ENCODE results near the gene ARL15. TPM values are rescaled to one million over a fixed set of nuclear protein-coding genes. Genes with fewer than 3 reads are reported as not detected.

Gene ARL15
- total and polyA plus RNA-seq, 9 of the 15 experiments (the other 6 are each of a cell fraction or from before 2014, with no cell fraction given): 18.5 to 80.4 (median 57.0) TPM

DNA sequence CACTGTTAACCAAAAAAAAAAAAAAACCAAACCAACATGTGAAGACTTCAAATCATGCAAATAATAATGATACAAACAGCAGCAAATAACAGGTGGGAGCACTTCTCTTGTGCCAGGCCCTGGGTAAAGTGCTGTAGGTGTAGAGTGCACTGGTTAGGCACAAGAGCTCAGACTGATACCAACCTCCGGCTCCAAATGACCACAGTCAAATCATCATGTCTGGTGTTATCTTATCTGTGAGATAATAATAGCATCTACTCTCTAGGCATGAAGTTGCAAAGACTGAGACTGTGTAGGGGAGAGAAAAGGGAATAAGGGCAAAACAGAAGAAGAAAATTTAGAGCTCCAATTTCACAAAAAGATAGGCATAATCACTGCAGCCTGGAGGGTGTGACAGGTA is 159.5 kb downstream of the ARL15 start:
- ChIA-PET POLR2A (interaction anchor here (0.7 to 1.0 kb wide), 2 partner anchors 16 to 662 kb away, joined by 3 to 4 read pairs; no protein-coding TSS in a partner anchor), CTCF (ENCODE audit: low intra/inter-chr PET ratio) (no interaction called here)
- H3K4me3 ChIP-seq: no peak overlapping the region
- H4K20me1 ChIP-seq (replicated peaks; ENCODE audit: control insufficient read depth, insufficient read depth, low read length): 0 out of 2 replicates have a peak, but pooled peaks cover 6% of the 10 kb centered on the region
- H3K4me1 ChIP-seq (replicated peaks in 1 of 2; ENCODE audit: control insufficient read depth in 2 of 2, insufficient read depth in 2 of 2, low read length in 2 of 2): no peaks in the 10 kb centered on the region; a peak in 1 of 5 replicates
- 36% methylated on average over 1 of the region's 1 CpG for WGBS (ENCODE audit: insufficient coverage, low coverage, missing lambda C conversion rate)
- FAIRE-seq: no peak
- in situ Hi-C loops (cut with MboI): loop anchor here (10.0 kb wide), 1 partner anchor 154 kb away; no protein-coding TSS in a partner anchor
- no peaks in the 10 kb centered on the region for H3K9me3 ChIP-seq (replicated peaks; ENCODE audit: control insufficient read depth, insufficient read depth, low read depth, low read length)
- TF ChIP-seq SPI1 (IDR thresholded peaks at IDR 0.05; ENCODE audit: borderline replicate concordance, low read depth, low read length) (no peak), SRSF7 (optimal IDR thresholded peaks at IDR 0.05; ENCODE audit: low read depth, low read length) (no peak), MBD2 (IDR thresholded peaks at IDR 0.05; ENCODE audit: borderline replicate concordance, low read depth) (no peak), ESRRA (IDR thresholded peaks at IDR 0.05; ENCODE audit: borderline replicate concordance, low read depth) (no peak), PML (IDR thresholded peaks at IDR 0.05; ENCODE audit: low read length) (no peak)
- TF ChIP-seq, protein P1, sequence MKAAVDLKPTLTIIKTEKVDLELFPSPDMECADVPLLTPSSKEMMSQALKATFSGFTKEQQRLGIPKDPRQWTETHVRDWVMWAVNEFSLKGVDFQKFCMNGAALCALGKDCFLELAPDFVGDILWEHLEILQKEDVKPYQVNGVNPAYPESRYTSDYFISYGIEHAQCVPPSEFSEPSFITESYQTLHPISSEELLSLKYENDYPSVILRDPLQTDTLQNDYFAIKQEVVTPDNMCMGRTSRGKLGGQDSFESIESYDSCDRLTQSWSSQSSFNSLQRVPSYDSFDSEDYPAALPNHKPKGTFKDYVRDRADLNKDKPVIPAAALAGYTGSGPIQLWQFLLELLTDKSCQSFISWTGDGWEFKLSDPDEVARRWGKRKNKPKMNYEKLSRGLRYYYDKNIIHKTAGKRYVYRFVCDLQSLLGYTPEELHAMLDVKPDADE (conservative IDR thresholded peaks at IDR 0.05; ENCODE audit: control insufficient read depth, low read depth, low read length): no peak
- no peak overlapping the region for H3K27ac ChIP-seq (ENCODE audit: extremely low read depth, low read depth, low read length)
- peaks cover 27% of the 10 kb centered on the region; the same call in 2 of the 3 replicates for H3K79me2 ChIP-seq (ENCODE audit: control insufficient read depth, insufficient read depth, low read length)
- no peak overlapping the region for H3K9ac ChIP-seq (ENCODE audit: insufficient read depth in 1 of 2, low read depth in 2 of 2, low read length in 2 of 2)
- intact Hi-C loops (cut with micrococcal nuclease): no loop called here
- no peak overlapping the region for H2AFZ ChIP-seq (ENCODE audit: low read depth, low read length)
- peaks cover 12% of the 10 kb centered on the region for H3K36me3 ChIP-seq (ENCODE audit: control insufficient read depth, insufficient read depth, low read length)
- no peaks in the 10 kb centered on the region for H3K27me3 ChIP-seq (ENCODE audit: control insufficient read depth in 2 of 2, insufficient read depth in 2 of 2, low read length in 2 of 2)
- no TSS peak for BruUV-seq (replicated peaks)
- no peak overlapping the region for H3K4me2 ChIP-seq (ENCODE audit: insufficient read depth, low read length)
- ATAC-seq: no peak; the same call in 2 of the 3 replicates
- H3K9me1 ChIP-seq (ENCODE audit: control insufficient read depth, insufficient read depth, low read length): no peaks in the 10 kb centered on the region
- no peak for DNase-seq (ENCODE audit: extremely low read depth in 1 of 4, low spot score in 3 of 4)

Measured in K562 (cell line).